ENCODE results near the gene MUC20. TPM values are rescaled to one million over a fixed set of nuclear protein-coding genes. Genes with fewer than 3 reads are reported as not detected.

The MUC20 gene
- total and polyA plus RNA-seq, 2 donors (not counting 1 experiment from before 2014, with no cell fraction given) = 0.54 to 0.66 TPM

- DNase-seq (ENCODE audit: low read depth in 2 of 2) = peak in 1 of 2 donors; percentile 24
- Histone ChIP-seq H3K36me3 (ENCODE audit: control insufficient read depth, insufficient read depth, low read length) (no peaks in the 10 kb centered on the region), H3K4me3 (replicated peaks in 1 of 4; ENCODE audit: control extremely low read depth in 1 of 4, insufficient read depth in 1 of 4, low read depth in 3 of 4, low read length in 4 of 4) (no peak overlapping the region), H2AFZ (ENCODE audit: low read length) (no peak overlapping the region), H4K20me1 (ENCODE audit: control insufficient read depth, extremely low read depth, insufficient read depth, low read length) (no peaks in the 10 kb centered on the region), H3K9me3 (ENCODE audit: control insufficient read depth, insufficient read depth, low read depth, low read length) (no peaks in the 10 kb centered on the region), H3K27me3 (ENCODE audit: control insufficient read depth, insufficient read depth, low read length) (peaks cover 27% of the 10 kb centered on the region), H3K27ac (ENCODE audit: insufficient read depth, low read length) (no peak overlapping the region), H3K4me1 (ENCODE audit: control insufficient read depth, extremely low read depth, insufficient read depth, low read length) (no peaks in the 10 kb centered on the region), H3K9ac (ENCODE audit: insufficient read depth, low read length) (no peak overlapping the region), H3K79me2 (ENCODE audit: control insufficient read depth, insufficient read depth, low read length) (no peaks in the 10 kb centered on the region), H3K4me2 (ENCODE audit: extremely low read depth, insufficient read depth, low read length) (no peak overlapping the region)
- no peak for TF ChIP-seq CTCF (conservative IDR thresholded peaks at IDR 0.05 in 1 of 2, IDR thresholded peaks at IDR 0.05 in 1 of 2; ENCODE audit: low read depth in 1 of 2, low read length in 2 of 2)
- no peak for TF ChIP-seq EZH2 (IDR thresholded peaks at IDR 0.05; ENCODE audit: low read length, missing control alignments)
Measured at GRCh38 chr3:195760345-195761122, 39.8 kb downstream of the MUC20 start.

GRCh38 chr3:195761123-195761566, 40.4 kb downstream of the MUC20 start:
- Histone ChIP-seq H3K4me1 (ENCODE audit: control insufficient read depth, extremely low read depth, insufficient read depth, low read length) (no peaks in the 10 kb centered on the region), H3K27me3 (ENCODE audit: control insufficient read depth, insufficient read depth, low read length) (peaks cover 21% of the 10 kb centered on the region), H3K36me3 (ENCODE audit: control insufficient read depth, insufficient read depth, low read length) (no peaks in the 10 kb centered on the region), H3K9me3 (ENCODE audit: control insufficient read depth, insufficient read depth, low read depth, low read length) (no peaks in the 10 kb centered on the region), H4K20me1 (ENCODE audit: control insufficient read depth, extremely low read depth, insufficient read depth, low read length) (no peaks in the 10 kb centered on the region), H3K4me2 (ENCODE audit: extremely low read depth, insufficient read depth, low read length) (no peak overlapping the region), H3K4me3 (replicated peaks in 1 of 4; ENCODE audit: control extremely low read depth in 1 of 4, insufficient read depth in 1 of 4, low read depth in 3 of 4, low read length in 4 of 4) (no peak overlapping the region), H3K27ac (ENCODE audit: insufficient read depth, low read length) (no peak overlapping the region), H3K79me2 (ENCODE audit: control insufficient read depth, insufficient read depth, low read length) (no peaks in the 10 kb centered on the region), H3K9ac (ENCODE audit: insufficient read depth, low read length) (no peak overlapping the region), H2AFZ (ENCODE audit: low read length) (no peak overlapping the region)
- no peak for TF ChIP-seq CTCF (conservative IDR thresholded peaks at IDR 0.05 in 1 of 2, IDR thresholded peaks at IDR 0.05 in 1 of 2; ENCODE audit: low read depth in 1 of 2, low read length in 2 of 2)
- TF ChIP-seq EZH2 (IDR thresholded peaks at IDR 0.05; ENCODE audit: low read length, missing control alignments) = peak; percentile 7
- DNase-seq (ENCODE audit: low read depth in 2 of 2) = no peak

GRCh38 chr3:195761567-195762248, 40.9 kb downstream of the MUC20 start:
- Histone ChIP-seq H3K27ac (ENCODE audit: insufficient read depth, low read length) (no peak overlapping the region), H3K4me1 (ENCODE audit: control insufficient read depth, extremely low read depth, insufficient read depth, low read length) (no peaks in the 10 kb centered on the region), H3K27me3 (ENCODE audit: control insufficient read depth, insufficient read depth, low read length) (peaks cover 19% of the 10 kb centered on the region), H3K79me2 (ENCODE audit: control insufficient read depth, insufficient read depth, low read length) (no peaks in the 10 kb centered on the region), H3K36me3 (ENCODE audit: control insufficient read depth, insufficient read depth, low read length) (no peaks in the 10 kb centered on the region), H4K20me1 (ENCODE audit: control insufficient read depth, extremely low read depth, insufficient read depth, low read length) (no peaks in the 10 kb centered on the region), H3K9me3 (ENCODE audit: control insufficient read depth, insufficient read depth, low read depth, low read length) (no peaks in the 10 kb centered on the region), H3K4me3 (replicated peaks in 1 of 4; ENCODE audit: control extremely low read depth in 1 of 4, insufficient read depth in 1 of 4, low read depth in 3 of 4, low read length in 4 of 4) (no peak overlapping the region), H3K9ac (ENCODE audit: insufficient read depth, low read length) (no peak overlapping the region), H2AFZ (ENCODE audit: low read length) (no peak overlapping the region), H3K4me2 (ENCODE audit: extremely low read depth, insufficient read depth, low read length) (no peak overlapping the region)
- TF ChIP-seq CTCF (conservative IDR thresholded peaks at IDR 0.05 in 1 of 2, IDR thresholded peaks at IDR 0.05 in 1 of 2; ENCODE audit: low read depth in 1 of 2, low read length in 2 of 2) = no peak
- TF ChIP-seq EZH2 (IDR thresholded peaks at IDR 0.05; ENCODE audit: low read length, missing control alignments) = peak; percentile 54
- DNase-seq (ENCODE audit: low read depth in 2 of 2) = no peak
